ENCODE results near the gene CBFA2T2.

DNA sequence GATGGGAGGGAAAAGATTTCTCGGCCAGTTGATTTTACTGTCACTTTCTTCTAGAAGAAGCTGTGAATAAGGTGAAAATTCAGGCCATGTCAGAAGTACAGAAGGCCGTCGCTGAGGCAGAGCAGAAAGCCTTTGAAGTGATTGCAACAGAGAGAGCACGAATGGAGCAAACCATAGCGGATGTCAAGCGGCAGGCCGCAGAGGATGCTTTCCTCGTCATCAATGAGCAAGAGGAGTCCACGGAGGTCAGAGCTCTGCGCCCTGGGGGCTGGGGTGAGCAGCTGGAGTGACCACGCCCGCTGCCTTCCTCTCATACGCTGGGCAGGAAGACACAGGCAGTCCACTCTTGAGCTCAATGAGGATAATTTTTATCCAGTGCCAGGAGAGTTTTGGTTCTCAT, 150.4 kb downstream of the CBFA2T2 start:
- no peak for TF ChIP-seq ZNF274 (IDR thresholded peaks at IDR 0.05; ENCODE audit: low read depth, low read length)
- TF ChIP-seq YY1 (IDR thresholded peaks at IDR 0.05; ENCODE audit: insufficient read depth, insufficient read length): no peak
- no peak for TF ChIP-seq SUZ12 (IDR thresholded peaks at IDR 0.05; ENCODE audit: extremely low read depth, insufficient read depth, insufficient read length)

Data from NT2/D1 (cell line).